Natural killer cell treated with Interleukin-12 subunit alpha and Interleukin-12 subunit beta and Interleukin-15 and Interleukin-18, amount 100 ng/mL, for 72 hours (primary cell): ENCODE measurements around the gene ASB13. TPM values are rescaled to one million over a fixed set of nuclear protein-coding genes. Genes with fewer than 3 reads are reported as not detected.

Source experiments
- ATAC-seq, 2 donors: fragments of 150-1000 bp; cut with Tn5 transposase in 1 of 2; sonication (Bioruptor Pico), chemical (Tn5 transposase) in 1 of 2; 2 replicates each; pipeline ENCODE4 v1.10.0; 2021
- DNase-seq: peaks from one replicate; pipeline ENCODE4 v3.0.0; 2022; ENCODE audit warnings: low spot score
- H3K27ac Mint-ChIP-seq, 2 donors: 1 replicate in 1 of 2; 2 replicates in 1 of 2; pipeline ENCODE4 v1.8.0; 2022; ENCODE audit warnings: mixed read lengths in 2 of 2, mild to moderate bottlenecking in 1 of 2, moderate library complexity in 1 of 2
- H3K27me3 Mint-ChIP-seq, 2 donors: 1 replicate in 1 of 2; 2 replicates in 1 of 2; pipeline ENCODE4 v1.8.0; 2022; ENCODE audit warnings: mixed read lengths in 2 of 2
- H3K36me3 Mint-ChIP-seq: one replicate; pipeline ENCODE4 v1.8.0; 2022; ENCODE audit warnings: mixed read lengths
- H3K4me1 Mint-ChIP-seq, 2 donors: 1 replicate in 1 of 2; 2 replicates in 1 of 2; pipeline ENCODE4 v1.8.0; 2022; ENCODE audit warnings: low read depth in 2 of 2, mixed read lengths in 2 of 2, mild to moderate bottlenecking in 1 of 2
- H3K4me3 Mint-ChIP-seq: one replicate; pipeline ENCODE4 v1.8.0; 2022; ENCODE audit warnings: mixed read lengths
- H3K9me3 Mint-ChIP-seq: 2 replicates; pipeline ENCODE4 v1.8.0; 2022; ENCODE audit warnings: mixed read lengths
- total RNA-seq, 2 donors: library from RNA; stranded (reverse); gene quantifications; one replicate each; pipeline ENCODE4 v1.2.3, GENCODE V29; 2022

Gene ASB13
- total RNA-seq, 2 donors from 2014 or later: 1.9 to 2.3 TPM

GRCh38 chr10:5608608-5609220 lies 57.7 kb downstream of the ASB13 start:
- Mint-ChIP-seq H3K27ac (no peak overlapping the region), H3K27me3 (peaks cover 0 to 7% of the 10 kb centered on the region in 2 donors), H3K4me1 (peaks cover 0 to 3% of the 10 kb centered on the region in 2 donors), H3K4me3 (no peak overlapping the region), H3K9me3 (no peaks in the 10 kb centered on the region), H3K36me3 (no peaks in the 10 kb centered on the region)
- ATAC-seq (no peak), DNase-seq (peak; percentile 38)

- no peaks in the 10 kb centered on the region for H3K9me3 Mint-ChIP-seq
- H3K36me3 Mint-ChIP-seq: no peaks in the 10 kb centered on the region
- ATAC-seq (peak in 1 of 2 donors; percentile 44), DNase-seq (peak; percentile 54)
- no peak overlapping the region for H3K27ac Mint-ChIP-seq
- H3K4me1 Mint-ChIP-seq: peaks cover 0 to 3% of the 10 kb centered on the region in 2 donors
- H3K4me3 Mint-ChIP-seq: no peak overlapping the region
- peaks cover 0 to 7% of the 10 kb centered on the region in 2 donors for H3K27me3 Mint-ChIP-seq
Observed at GRCh38 chr10:5607594-5607993, 58.8 kb downstream of the ASB13 start.

GRCh38 chr10:5606864-5607263 lies 59.5 kb downstream of the ASB13 start:
- Mint-ChIP-seq H3K4me3 (no peak overlapping the region), H3K4me1 (peaks cover 0 to 3% of the 10 kb centered on the region in 2 donors), H3K36me3 (no peaks in the 10 kb centered on the region), H3K9me3 (no peaks in the 10 kb centered on the region), H3K27me3 (peaks cover 0 to 7% of the 10 kb centered on the region in 2 donors), H3K27ac (no peak overlapping the region)
- ATAC-seq (no peak), DNase-seq (peak; percentile 35)

- peaks cover 0 to 7% of the 10 kb centered on the region in 2 donors for H3K27me3 Mint-ChIP-seq
- no peaks in the 10 kb centered on the region for H3K9me3 Mint-ChIP-seq
- ATAC-seq (no peak), DNase-seq (peak; percentile 10)
- no peaks in the 10 kb centered on the region for H3K36me3 Mint-ChIP-seq
- no peak overlapping the region for H3K27ac Mint-ChIP-seq
- H3K4me3 Mint-ChIP-seq: no peak overlapping the region
- H3K4me1 Mint-ChIP-seq: peaks cover 0 to 3% of the 10 kb centered on the region in 2 donors
Observed at GRCh38 chr10:5606321-5606720, 60.1 kb downstream of the ASB13 start.

- H3K9me3 Mint-ChIP-seq: no peaks in the 10 kb centered on the region
- H3K27ac Mint-ChIP-seq: no peak overlapping the region
- peaks cover 0 to 3% of the 10 kb centered on the region in 2 donors for H3K4me1 Mint-ChIP-seq
- no peak for ATAC-seq
- peaks cover 0 to 4% of the 10 kb centered on the region in 2 donors for H3K27me3 Mint-ChIP-seq
- no peak overlapping the region for H3K4me3 Mint-ChIP-seq
- no peaks in the 10 kb centered on the region for H3K36me3 Mint-ChIP-seq
- DNase-seq: peak; percentile 10
Observed at GRCh38 chr10:5604961-5605360, 61.4 kb downstream of the ASB13 start.

- Mint-ChIP-seq H3K9me3 (no peaks in the 10 kb centered on the region), H3K27me3 (peaks cover 0 to 4% of the 10 kb centered on the region in 2 donors), H3K36me3 (no peaks in the 10 kb centered on the region), H3K27ac (no peak overlapping the region), H3K4me3 (no peak overlapping the region), H3K4me1 (peaks cover 0 to 3% of the 10 kb centered on the region in 2 donors)
- ATAC-seq (no peak), DNase-seq (peak; percentile 10)
Observed at GRCh38 chr10:5604236-5604925, 62.0 kb downstream of the ASB13 start.

GRCh38 chr10:5603848-5604170 lies 62.6 kb downstream of the ASB13 start:
- peaks cover 0 to 4% of the 10 kb centered on the region in 2 donors for H3K27me3 Mint-ChIP-seq
- H3K27ac Mint-ChIP-seq: no peak overlapping the region
- ATAC-seq (no peak), DNase-seq (peak; percentile 32)
- H3K9me3 Mint-ChIP-seq: no peaks in the 10 kb centered on the region
- H3K4me1 Mint-ChIP-seq: peaks cover 0 to 3% of the 10 kb centered on the region in 2 donors
- H3K36me3 Mint-ChIP-seq: no peaks in the 10 kb centered on the region
- no peak overlapping the region for H3K4me3 Mint-ChIP-seq

- Mint-ChIP-seq H3K36me3 (no peaks in the 10 kb centered on the region), H3K27ac (no peak overlapping the region), H3K9me3 (no peaks in the 10 kb centered on the region), H3K4me3 (no peak overlapping the region), H3K27me3 (peaks cover 1 to 3% of the 10 kb centered on the region in 2 donors), H3K4me1 (peaks cover 0 to 3% of the 10 kb centered on the region in 2 donors)
- ATAC-seq: no peak
- DNase-seq: peak; percentile 39
Observed at GRCh38 chr10:5603091-5603847, 63.1 kb downstream of the ASB13 start.

GRCh38 chr10:5601826-5602495 lies 64.4 kb downstream of the ASB13 start:
- Mint-ChIP-seq H3K9me3 (no peaks in the 10 kb centered on the region), H3K27me3 (peaks cover 0 to 10% of the 10 kb centered on the region in 2 donors), H3K27ac (no peak overlapping the region), H3K4me3 (no peak overlapping the region), H3K4me1 (peaks cover 0 to 3% of the 10 kb centered on the region in 2 donors), H3K36me3 (no peaks in the 10 kb centered on the region)
- ATAC-seq: no peak
- no peak for DNase-seq

- no peaks in the 10 kb centered on the region for H3K36me3 Mint-ChIP-seq
- peaks cover 0 to 3% of the 10 kb centered on the region in 2 donors for H3K4me1 Mint-ChIP-seq
- ATAC-seq: no peak
- peaks cover 0 to 10% of the 10 kb centered on the region in 2 donors for H3K27me3 Mint-ChIP-seq
- DNase-seq: no peak
- H3K4me3 Mint-ChIP-seq: no peak overlapping the region
- H3K27ac Mint-ChIP-seq: no peak overlapping the region
- H3K9me3 Mint-ChIP-seq: no peaks in the 10 kb centered on the region
Observed at GRCh38 chr10:5600908-5601307, 65.5 kb downstream of the ASB13 start.

- no peak for DNase-seq
- Mint-ChIP-seq H3K4me1 (peaks cover 0 to 3% of the 10 kb centered on the region in 2 donors), H3K9me3 (no peaks in the 10 kb centered on the region), H3K4me3 (no peak overlapping the region), H3K27ac (no peak overlapping the region), H3K27me3 (peaks cover under 1 to 13% of the 10 kb centered on the region in 2 donors), H3K36me3 (no peaks in the 10 kb centered on the region)
- ATAC-seq: no peak
Observed at GRCh38 chr10:5599613-5600520, 66.5 kb downstream of the ASB13 start.

- Mint-ChIP-seq H3K36me3 (no peaks in the 10 kb centered on the region), H3K27ac (no peak overlapping the region), H3K9me3 (no peaks in the 10 kb centered on the region), H3K4me1 (no peaks in the 10 kb centered on the region), H3K4me3 (no peak overlapping the region), H3K27me3 (peaks cover 4 to 24% of the 10 kb centered on the region in 2 donors)
- DNase-seq (no peak), ATAC-seq (no peak)
Observed at GRCh38 chr10:5598085-5598690, 68.2 kb downstream of the ASB13 start.
